Measurements from ENCODE around the gene WDFY2. TPM values are rescaled to one million over a fixed set of nuclear protein-coding genes. Genes with fewer than 3 reads are reported as not detected.

The WDFY2 gene
- total RNA-seq, 1 donor = 11.9 TPM

GRCh38 chr13:51608857-51609406 is 24.7 kb downstream of the WDFY2 start:
- DNase-seq (ENCODE audit: insufficient read length, low spot score, missing footprints) = no peak
- H3K79me2 ChIP-seq (ENCODE audit: insufficient read depth, low read length) = peaks cover 96% of the 10 kb centered on the region
- no peaks in the 10 kb centered on the region for H3K9me3 ChIP-seq (ENCODE audit: low read depth, low read length)
- no peaks in the 10 kb centered on the region for H3K36me3 ChIP-seq (ENCODE audit: insufficient read depth, low read length)
- H3K4me2 ChIP-seq (ENCODE audit: insufficient read depth, low read length) = no peak overlapping the region
- H4K20me1 ChIP-seq (ENCODE audit: insufficient read depth, low read length) = no peaks in the 10 kb centered on the region
- H2AFZ ChIP-seq (ENCODE audit: low read length) = no peak overlapping the region
- no peak for TF ChIP-seq CTCF (IDR thresholded peaks at IDR 0.05; ENCODE audit: extremely low read depth, low read depth, low read length)
- H3K27ac ChIP-seq (ENCODE audit: low read depth, low read length) = no peak overlapping the region
- no peak overlapping the region for H3K4me3 ChIP-seq (ENCODE audit: insufficient read depth, low read length)
- peaks cover 22% of the 10 kb centered on the region for H3K4me1 ChIP-seq (ENCODE audit: insufficient read depth, low read length)
- H3K27me3 ChIP-seq (ENCODE audit: insufficient read depth, low read length) = no peaks in the 10 kb centered on the region

GRCh38 chr13:51612867-51613266 is 28.6 kb downstream of the WDFY2 start:
- H3K9me3 ChIP-seq (ENCODE audit: low read depth, low read length) = no peaks in the 10 kb centered on the region
- no peak for DNase-seq (ENCODE audit: insufficient read length, low spot score, missing footprints)

GRCh38 chr13:51613535-51613934 is 29.3 kb downstream of the WDFY2 start:
- H3K4me1 ChIP-seq (ENCODE audit: insufficient read depth, low read length) = peaks cover 10% of the 10 kb centered on the region
- H3K27me3 ChIP-seq (ENCODE audit: insufficient read depth, low read length) = no peaks in the 10 kb centered on the region
- no peaks in the 10 kb centered on the region for H4K20me1 ChIP-seq (ENCODE audit: insufficient read depth, low read length)
- no peak overlapping the region for H2AFZ ChIP-seq (ENCODE audit: low read length)
- H3K27ac ChIP-seq (ENCODE audit: low read depth, low read length) = no peak overlapping the region
- peaks cover 97% of the 10 kb centered on the region for H3K79me2 ChIP-seq (ENCODE audit: insufficient read depth, low read length)
- TF ChIP-seq CTCF (IDR thresholded peaks at IDR 0.05; ENCODE audit: extremely low read depth, low read depth, low read length) = no peak
- no peaks in the 10 kb centered on the region for H3K9me3 ChIP-seq (ENCODE audit: low read depth, low read length)
- H3K4me3 ChIP-seq (ENCODE audit: insufficient read depth, low read length) = no peak overlapping the region
- DNase-seq (ENCODE audit: insufficient read length, low spot score, missing footprints) = no peak
- H3K4me2 ChIP-seq (ENCODE audit: insufficient read depth, low read length) = no peak overlapping the region
- H3K36me3 ChIP-seq (ENCODE audit: insufficient read depth, low read length) = no peaks in the 10 kb centered on the region

More at GRCh38 chr13:51612867-51613266, 28.6 kb downstream of the WDFY2 start:
- Histone ChIP-seq H3K27me3 (ENCODE audit: insufficient read depth, low read length) (no peaks in the 10 kb centered on the region), H3K36me3 (ENCODE audit: insufficient read depth, low read length) (no peaks in the 10 kb centered on the region), H4K20me1 (ENCODE audit: insufficient read depth, low read length) (no peaks in the 10 kb centered on the region), H3K4me1 (ENCODE audit: insufficient read depth, low read length) (peaks cover 7% of the 10 kb centered on the region), H3K4me3 (ENCODE audit: insufficient read depth, low read length) (no peak overlapping the region), H3K79me2 (ENCODE audit: insufficient read depth, low read length) (peaks cover 97% of the 10 kb centered on the region), H3K4me2 (ENCODE audit: insufficient read depth, low read length) (no peak overlapping the region), H2AFZ (ENCODE audit: low read length) (no peak overlapping the region), H3K27ac (ENCODE audit: low read depth, low read length) (no peak overlapping the region)
- no peak for TF ChIP-seq CTCF (IDR thresholded peaks at IDR 0.05; ENCODE audit: extremely low read depth, low read depth, low read length)

GRCh38 chr13:51614350-51614786 is 30.1 kb downstream of the WDFY2 start:
- no peak for DNase-seq (ENCODE audit: insufficient read length, low spot score, missing footprints)
- TF ChIP-seq CTCF (IDR thresholded peaks at IDR 0.05; ENCODE audit: extremely low read depth, low read depth, low read length) = no peak
- no peaks in the 10 kb centered on the region for H3K9me3 ChIP-seq (ENCODE audit: low read depth, low read length)
- H3K36me3 ChIP-seq (ENCODE audit: insufficient read depth, low read length) = no peaks in the 10 kb centered on the region
- H3K27me3 ChIP-seq (ENCODE audit: insufficient read depth, low read length) = no peaks in the 10 kb centered on the region
- peak overlapping the region; percentile 26 for H3K27ac ChIP-seq (ENCODE audit: low read depth, low read length)
- H3K4me2 ChIP-seq (ENCODE audit: insufficient read depth, low read length) = peak overlapping the region; percentile 4
- peak overlapping the region; percentile 26 for H2AFZ ChIP-seq (ENCODE audit: low read length)
- H3K79me2 ChIP-seq (ENCODE audit: insufficient read depth, low read length) = peaks cover 95% of the 10 kb centered on the region
- H3K4me1 ChIP-seq (ENCODE audit: insufficient read depth, low read length) = peaks cover 18% of the 10 kb centered on the region
- H3K4me3 ChIP-seq (ENCODE audit: insufficient read depth, low read length) = no peak overlapping the region
- no peaks in the 10 kb centered on the region for H4K20me1 ChIP-seq (ENCODE audit: insufficient read depth, low read length)
